ENCODE measurements around the gene XAB2.

- TF ChIP-seq EZH2phosphoT487 (IDR thresholded peaks at IDR 0.05; ENCODE audit: borderline replicate concordance, low read length): no peak
- no peak for TF ChIP-seq CTCF (IDR thresholded peaks at IDR 0.05; ENCODE audit: low read depth, low read length, poor library complexity, severe bottlenecking)
Measured at GRCh38 chr19:7610491-7611240, 18.7 kb downstream of the XAB2 start.

All from DOHH2 (cell line).